HG03378 (cell line): ENCODE measurements around the gene MED28.
A peak's percentile ranks its signal among the peaks of the same experiment; 100 is the strongest.

Source experiments
- ATAC-seq: cut with Tn5 transposase; IDR thresholded peaks from one replicate; pipeline ENCODE4 v1.9.1; 2021; ENCODE audit warnings: mild to moderate bottlenecking, moderate library complexity; ENCODE audit not compliant: unreplicated experiment

MED28 gene

GRCh38 chr4:17665346-17665745 lies 50.9 kb downstream of the MED28 start:
- peak; percentile 27 for ATAC-seq

GRCh38 chr4:17665852-17666251 lies 51.4 kb downstream of the MED28 start:
- ATAC-seq = no peak

GRCh38 chr4:17667253-17667652 lies 52.8 kb downstream of the MED28 start:
- no peak for ATAC-seq

- ATAC-seq = no peak
These were observed 53.3 kb downstream of the MED28 start for GRCh38 chr4:17667653-17668201.

- no peak for ATAC-seq
These were observed 56.0 kb downstream of the MED28 start for GRCh38 chr4:17670423-17670822.

GRCh38 chr4:17680559-17681280 lies 66.3 kb downstream of the MED28 start:
- no peak for ATAC-seq

GRCh38 chr4:17681281-17682221 lies 67.1 kb downstream of the MED28 start:
- no peak for ATAC-seq

- no peak for ATAC-seq
These were observed 67.8 kb downstream of the MED28 start for GRCh38 chr4:17682222-17682566.
